Muscle layer of colon (tissue), 2 donors: ENCODE results near the gene SRRM3.
A peak's percentile ranks its signal among the peaks of the same experiment; 100 is the strongest.
"Not testable (repeated sequence)": the region's sequence is repeated elsewhere in the genome, so short reads cannot be mapped to it uniquely, and the experiment has no call there.

ENCODE experiments used
- H3K27ac ChIP-seq: one replicate; pipeline ENCODE4 v1.7.0; 2013; ENCODE audit warnings: low read depth, mild to moderate bottlenecking, low read length, moderate library complexity
- H3K27me3 ChIP-seq, 2 donors: one replicate each; pipeline ENCODE4 v1.7.0; 2013; ENCODE audit warnings: low read length in 2 of 2, mild to moderate bottlenecking in 2 of 2; ENCODE audit not compliant: insufficient read depth in 2 of 2, control insufficient read depth in 1 of 2
- H3K36me3 ChIP-seq: one replicate; pipeline ENCODE4 v1.7.0; 2013; ENCODE audit warnings: mild to moderate bottlenecking, low read length; ENCODE audit not compliant: insufficient read depth
- H3K4me1 ChIP-seq: one replicate; pipeline ENCODE4 v1.7.0; 2013; ENCODE audit warnings: mild to moderate bottlenecking, low read length; ENCODE audit not compliant: insufficient read depth
- H3K4me3 ChIP-seq, 2 donors: one replicate each; pipeline ENCODE4 v1.7.0; 2013; ENCODE audit warnings: low read length in 2 of 2, low read depth in 1 of 2, mild to moderate bottlenecking in 1 of 2, moderate library complexity in 1 of 2
- H3K9ac ChIP-seq: one replicate; pipeline ENCODE4 v1.7.0; 2013; ENCODE audit warnings: low read length
- H3K9me3 ChIP-seq: one replicate; pipeline ENCODE4 v1.7.0; 2013; ENCODE audit warnings: mild to moderate bottlenecking, low read length
- donor health status: abdominal sarcoma.
- donor health status: Adenocarcinoma of cecum.

Gene SRRM3

GRCh38 chr7:76268376-76268775 lies 66.7 kb downstream of the SRRM3 start:
- Histone ChIP-seq H3K36me3 (no peaks in the 10 kb centered on the region), H3K4me1 (peaks cover 4% of the 10 kb centered on the region), H3K9ac (no peak overlapping the region), H3K27ac (no peak overlapping the region), H3K4me3 (no peak overlapping the region), H3K9me3 (no peaks in the 10 kb centered on the region), H3K27me3 (peaks cover 15 to 28% of the 10 kb centered on the region in 2 donors)

- Histone ChIP-seq H3K27me3 (peaks cover 15 to 43% of the 10 kb centered on the region in 2 donors), H3K4me1 (peaks cover 4% of the 10 kb centered on the region), H3K4me3 (no peak overlapping the region), H3K36me3 (no peaks in the 10 kb centered on the region), H3K9me3 (no peaks in the 10 kb centered on the region), H3K27ac (no peak overlapping the region), H3K9ac (no peak overlapping the region)
Observed at GRCh38 chr7:76269895-76270294, 68.2 kb downstream of the SRRM3 start.

GRCh38 chr7:76271384-76271783 lies 69.7 kb downstream of the SRRM3 start:
- not testable (repeated sequence) for H3K4me3 ChIP-seq, H3K27ac ChIP-seq
- H3K27me3 ChIP-seq, result peaks cover 15 to 43% of the 10 kb centered on the region in 2 donors

GRCh38 chr7:76272142-76272541 lies 70.4 kb downstream of the SRRM3 start:
- H3K27me3 ChIP-seq, result peaks cover 10 to 38% of the 10 kb centered on the region in 2 donors

More at GRCh38 chr7:76271384-76271783, 69.7 kb downstream of the SRRM3 start:
- H3K36me3 ChIP-seq, H3K4me1 ChIP-seq, H3K9ac ChIP-seq, H3K9me3 ChIP-seq: not testable (repeated sequence)

GRCh38 chr7:76272851-76273497 lies 71.3 kb downstream of the SRRM3 start:
- H3K9me3 ChIP-seq, result no peaks in the 10 kb centered on the region
- H3K4me1 ChIP-seq, result no peaks in the 10 kb centered on the region
- no peak overlapping the region for H3K4me3 ChIP-seq
- peaks cover 10 to 31% of the 10 kb centered on the region in 2 donors for H3K27me3 ChIP-seq
- no peak overlapping the region for H3K9ac ChIP-seq
- no peaks in the 10 kb centered on the region for H3K36me3 ChIP-seq
- no peak overlapping the region for H3K27ac ChIP-seq

More at GRCh38 chr7:76272142-76272541, 70.4 kb downstream of the SRRM3 start:
- Histone ChIP-seq H3K27ac (no peak overlapping the region), H3K36me3 (no peaks in the 10 kb centered on the region), H3K9ac (no peak overlapping the region), H3K9me3 (no peaks in the 10 kb centered on the region), H3K4me1 (no peaks in the 10 kb centered on the region), H3K4me3 (no peak overlapping the region)

GRCh38 chr7:76273503-76273902 lies 71.8 kb downstream of the SRRM3 start:
- Histone ChIP-seq H3K27ac (no peak overlapping the region), H3K36me3 (no peaks in the 10 kb centered on the region), H3K9ac (no peak overlapping the region), H3K4me1 (no peaks in the 10 kb centered on the region), H3K27me3 (peaks cover 10 to 30% of the 10 kb centered on the region in 2 donors), H3K4me3 (no peak overlapping the region), H3K9me3 (no peaks in the 10 kb centered on the region)

GRCh38 chr7:76278540-76278939 lies 76.8 kb downstream of the SRRM3 start:
- Histone ChIP-seq H3K27me3 (peaks cover 10 to 37% of the 10 kb centered on the region in 2 donors), H3K9me3 (no peaks in the 10 kb centered on the region)

GRCh38 chr7:76280408-76280807 lies 78.7 kb downstream of the SRRM3 start:
- Histone ChIP-seq H3K9ac (no peak overlapping the region), H3K27me3 (peaks cover 10 to 28% of the 10 kb centered on the region in 2 donors), H3K4me1 (peaks cover 10% of the 10 kb centered on the region), H3K4me3 (no peak overlapping the region), H3K9me3 (no peaks in the 10 kb centered on the region), H3K36me3 (no peaks in the 10 kb centered on the region), H3K27ac (no peak overlapping the region)

More at GRCh38 chr7:76278540-76278939, 76.8 kb downstream of the SRRM3 start:
- Histone ChIP-seq H3K4me1 (peaks cover 10% of the 10 kb centered on the region), H3K4me3 (no peak overlapping the region), H3K27ac (no peak overlapping the region), H3K36me3 (no peaks in the 10 kb centered on the region), H3K9ac (no peak overlapping the region)

GRCh38 chr7:76281006-76281705 lies 79.5 kb downstream of the SRRM3 start:
- H3K27me3 ChIP-seq, result peaks cover 10 to 28% of the 10 kb centered on the region in 2 donors
- no peaks in the 10 kb centered on the region for H3K36me3 ChIP-seq
- H3K9me3 ChIP-seq, result no peaks in the 10 kb centered on the region
- H3K4me3 ChIP-seq, result peak overlapping the region in 1 of 2 donors; percentile 45
- H3K9ac ChIP-seq, result no peak overlapping the region
- H3K27ac ChIP-seq, result no peak overlapping the region
- peaks cover 10% of the 10 kb centered on the region for H3K4me1 ChIP-seq

GRCh38 chr7:76281706-76282343 lies 80.1 kb downstream of the SRRM3 start:
- Histone ChIP-seq H3K9ac (no peak overlapping the region), H3K27ac (no peak overlapping the region), H3K27me3 (peaks cover 10 to 28% of the 10 kb centered on the region in 2 donors), H3K4me3 (peak overlapping the region in 1 of 2 donors; percentile 41), H3K36me3 (no peaks in the 10 kb centered on the region), H3K9me3 (no peaks in the 10 kb centered on the region), H3K4me1 (peaks cover 10% of the 10 kb centered on the region)
